ENCODE results near the gene TSPO2.
"Not testable (repeated sequence)": the region's sequence is repeated elsewhere in the genome, so short reads cannot be mapped to it uniquely, and the experiment has no call there.

TSPO2 gene

GRCh38 chr6:41013466-41014153 lies 28.7 kb upstream of the TSPO2 start:
- no peaks in the 10 kb centered on the region for H3K36me3 ChIP-seq (ENCODE audit: low read length)
- H3K4me3 ChIP-seq (ENCODE audit: insufficient read depth, low read length, poor library complexity, severe bottlenecking): no peak overlapping the region
- no peak overlapping the region for H3K4me2 ChIP-seq (ENCODE audit: low read depth, low read length, poor library complexity, severe bottlenecking)
- H2AFZ ChIP-seq (ENCODE audit: low read depth, low read length, severe bottlenecking): no peak overlapping the region
- no peaks in the 10 kb centered on the region for H4K20me1 ChIP-seq (ENCODE audit: low read depth, low read length)
- H3F3A ChIP-seq (ENCODE audit: insufficient read depth): no peaks in the 10 kb centered on the region
- H3K9ac ChIP-seq (ENCODE audit: low read length): no peak overlapping the region
- H3K79me2 ChIP-seq (ENCODE audit: insufficient read depth, low read length): no peaks in the 10 kb centered on the region
- H3K9me2 ChIP-seq (replicated peaks; ENCODE audit: insufficient read depth, low read length): no peaks in the 10 kb centered on the region
- H3K27me3 ChIP-seq (ENCODE audit: low read length): no peaks in the 10 kb centered on the region
- H3K9me3 ChIP-seq (ENCODE audit: insufficient read depth, low read length): no peaks in the 10 kb centered on the region
- no peak overlapping the region for H3K27ac ChIP-seq (ENCODE audit: low read depth, low read length)
- TF ChIP-seq EZH2phosphoT487 (conservative IDR thresholded peaks at IDR 0.05; ENCODE audit: low read length): no peak
- TF ChIP-seq CTCF (IDR thresholded peaks at IDR 0.05; ENCODE audit: insufficient read depth, low read length, poor library complexity, severe bottlenecking): no peak

DNA sequence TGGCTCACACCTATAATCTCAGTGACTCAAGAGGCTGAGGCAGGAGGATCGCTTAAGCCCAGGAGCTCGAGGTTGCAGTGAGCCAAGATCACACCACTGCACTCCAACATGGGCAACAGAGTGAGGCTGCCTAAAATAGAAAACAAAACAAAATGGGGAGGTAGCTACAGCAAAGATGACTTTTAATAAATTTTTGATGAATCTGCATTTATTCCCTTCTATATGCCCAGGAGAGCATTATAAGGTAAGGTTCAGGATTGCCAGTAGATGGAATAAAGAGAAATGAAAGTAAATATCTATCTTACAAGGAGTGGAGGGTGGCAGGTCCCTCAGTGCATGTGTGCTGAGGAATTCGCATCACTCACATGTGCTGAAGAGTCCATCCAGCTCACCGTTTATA lies 27.5 kb upstream of the TSPO2 start:
- Histone ChIP-seq H3K4me2 (ENCODE audit: low read depth, low read length, poor library complexity, severe bottlenecking) (no peak overlapping the region), H3K27ac (ENCODE audit: low read depth, low read length) (no peak overlapping the region), H3K36me3 (ENCODE audit: low read length) (no peaks in the 10 kb centered on the region), H3K79me2 (ENCODE audit: insufficient read depth, low read length) (no peaks in the 10 kb centered on the region), H3K4me3 (ENCODE audit: insufficient read depth, low read length, poor library complexity, severe bottlenecking) (no peak overlapping the region), H2AFZ (ENCODE audit: low read depth, low read length, severe bottlenecking) (no peak overlapping the region), H3K9ac (ENCODE audit: low read length) (no peak overlapping the region), H3K27me3 (ENCODE audit: low read length) (no peaks in the 10 kb centered on the region), H4K20me1 (ENCODE audit: low read depth, low read length) (no peaks in the 10 kb centered on the region), H3F3A (ENCODE audit: insufficient read depth) (no peaks in the 10 kb centered on the region), H3K9me2 (replicated peaks; ENCODE audit: insufficient read depth, low read length) (no peaks in the 10 kb centered on the region), H3K9me3 (ENCODE audit: insufficient read depth, low read length) (no peaks in the 10 kb centered on the region)
- TF ChIP-seq EZH2phosphoT487 (conservative IDR thresholded peaks at IDR 0.05; ENCODE audit: low read length) (no peak), CTCF (IDR thresholded peaks at IDR 0.05; ENCODE audit: insufficient read depth, low read length, poor library complexity, severe bottlenecking) (no peak)

DNA sequence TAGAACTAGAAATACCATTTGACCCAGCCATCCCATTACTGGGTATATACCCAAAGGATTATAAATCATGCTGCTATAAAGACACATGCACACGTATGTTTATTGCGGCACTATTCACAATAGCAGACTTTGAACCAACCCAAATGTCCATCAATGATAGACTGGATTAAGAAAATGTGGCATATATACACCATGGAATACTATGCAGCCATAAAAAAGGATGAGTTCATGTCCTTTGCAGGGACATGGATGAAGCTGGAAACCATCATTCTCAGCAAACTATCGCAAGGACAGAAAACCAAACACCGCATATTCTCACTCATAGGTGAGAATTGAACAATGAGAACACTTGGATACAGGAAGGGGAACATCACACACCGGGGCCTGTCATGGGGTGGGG lies 26.4 kb upstream of the TSPO2 start:
- H3K9me3 ChIP-seq (ENCODE audit: insufficient read depth, low read length); H3K27ac ChIP-seq (ENCODE audit: low read depth, low read length); H3K36me3 ChIP-seq (ENCODE audit: low read length); H3K4me3 ChIP-seq (ENCODE audit: insufficient read depth, low read length, poor library complexity, severe bottlenecking); H3K9ac ChIP-seq (ENCODE audit: low read length); H2AFZ ChIP-seq (ENCODE audit: low read depth, low read length, severe bottlenecking); H3K4me2 ChIP-seq (ENCODE audit: low read depth, low read length, poor library complexity, severe bottlenecking); H3K9me2 ChIP-seq (replicated peaks; ENCODE audit: insufficient read depth, low read length); H4K20me1 ChIP-seq (ENCODE audit: low read depth, low read length); H3K27me3 ChIP-seq (ENCODE audit: low read length); H3F3A ChIP-seq (ENCODE audit: insufficient read depth); H3K79me2 ChIP-seq (ENCODE audit: insufficient read depth, low read length): not testable (repeated sequence)

DNA sequence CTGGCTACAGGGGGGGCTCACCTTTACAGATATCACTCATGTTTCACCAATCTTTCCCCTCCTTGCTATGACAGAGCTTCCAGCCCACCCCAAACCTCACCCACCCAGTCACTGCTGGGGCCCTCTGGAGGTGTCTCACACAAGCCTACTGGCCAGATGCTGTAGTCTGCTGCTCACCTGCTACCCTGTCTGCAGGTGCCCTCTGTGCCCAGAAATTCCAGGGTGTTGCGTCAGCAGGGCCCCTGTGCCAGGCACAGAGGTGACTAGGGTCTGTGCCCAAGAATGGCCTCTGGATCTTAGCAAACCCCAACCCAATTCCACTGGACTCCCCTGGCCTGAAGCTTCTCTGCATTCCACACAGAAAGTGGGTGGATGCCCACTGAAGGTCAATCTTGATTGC lies 24.6 kb upstream of the TSPO2 start:
- H3K9me2 ChIP-seq (replicated peaks; ENCODE audit: insufficient read depth, low read length): no peaks in the 10 kb centered on the region
- H2AFZ ChIP-seq (ENCODE audit: low read depth, low read length, severe bottlenecking): no peak overlapping the region
- TF ChIP-seq EZH2phosphoT487 (conservative IDR thresholded peaks at IDR 0.05; ENCODE audit: low read length): no peak
- no peak for TF ChIP-seq CTCF (IDR thresholded peaks at IDR 0.05; ENCODE audit: insufficient read depth, low read length, poor library complexity, severe bottlenecking)
- no peak overlapping the region for H3K4me2 ChIP-seq (ENCODE audit: low read depth, low read length, poor library complexity, severe bottlenecking)
- no peak overlapping the region for H3K27ac ChIP-seq (ENCODE audit: low read depth, low read length)
- H3K27me3 ChIP-seq (ENCODE audit: low read length): no peaks in the 10 kb centered on the region
- H3K36me3 ChIP-seq (ENCODE audit: low read length): no peaks in the 10 kb centered on the region
- H3K4me3 ChIP-seq (ENCODE audit: insufficient read depth, low read length, poor library complexity, severe bottlenecking): no peak overlapping the region
- no peaks in the 10 kb centered on the region for H3F3A ChIP-seq (ENCODE audit: insufficient read depth)
- H4K20me1 ChIP-seq (ENCODE audit: low read depth, low read length): no peaks in the 10 kb centered on the region
- H3K9ac ChIP-seq (ENCODE audit: low read length): no peak overlapping the region
- no peaks in the 10 kb centered on the region for H3K9me3 ChIP-seq (ENCODE audit: insufficient read depth, low read length)
- no peaks in the 10 kb centered on the region for H3K79me2 ChIP-seq (ENCODE audit: insufficient read depth, low read length)
